NCI-H345 (cell line): ENCODE measurements around the gene DIRAS1.
A peak's percentile ranks its signal among the peaks of the same experiment; 100 is the strongest.

Experiments
- DNase-seq: peaks from one replicate; lab custom pipeline; 2025; lab: John Stamatoyannopoulos, UW

The DIRAS1 gene

DNA sequence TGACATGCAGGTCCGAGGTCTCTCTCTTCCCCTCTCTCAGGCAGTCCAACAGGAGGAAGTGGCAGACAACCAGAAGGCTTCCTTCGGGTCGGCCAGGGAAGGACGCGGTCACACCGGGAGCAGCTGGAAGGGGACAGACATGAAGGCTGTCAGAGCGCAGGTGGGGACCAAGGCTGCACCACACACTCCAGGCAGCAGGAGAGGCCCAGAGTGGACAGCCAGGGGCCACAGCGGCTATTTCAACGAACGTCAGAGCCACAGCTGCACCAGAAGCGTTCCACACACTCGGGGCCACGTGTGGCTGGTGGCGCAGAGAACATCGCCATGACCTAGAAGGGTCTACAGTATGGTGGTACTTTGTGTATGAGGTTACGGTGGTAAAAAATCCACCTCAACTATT is 34.6 kb upstream of the DIRAS1 start:
- no peak for DNase-seq

DNA sequence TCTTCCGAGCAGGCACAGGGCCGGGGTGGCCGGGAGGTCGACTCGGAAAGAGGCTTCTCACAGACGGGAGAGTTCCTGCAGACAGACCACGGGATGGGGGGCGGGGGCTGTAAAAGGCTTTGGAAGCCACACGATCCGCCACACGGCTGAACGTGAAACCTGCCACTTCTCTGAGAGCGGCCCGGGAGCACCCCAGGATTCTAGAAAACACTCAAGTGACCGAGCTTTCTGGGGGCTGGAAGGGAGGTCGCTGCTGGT is 34.2 kb upstream of the DIRAS1 start:
- no peak for DNase-seq

DNA sequence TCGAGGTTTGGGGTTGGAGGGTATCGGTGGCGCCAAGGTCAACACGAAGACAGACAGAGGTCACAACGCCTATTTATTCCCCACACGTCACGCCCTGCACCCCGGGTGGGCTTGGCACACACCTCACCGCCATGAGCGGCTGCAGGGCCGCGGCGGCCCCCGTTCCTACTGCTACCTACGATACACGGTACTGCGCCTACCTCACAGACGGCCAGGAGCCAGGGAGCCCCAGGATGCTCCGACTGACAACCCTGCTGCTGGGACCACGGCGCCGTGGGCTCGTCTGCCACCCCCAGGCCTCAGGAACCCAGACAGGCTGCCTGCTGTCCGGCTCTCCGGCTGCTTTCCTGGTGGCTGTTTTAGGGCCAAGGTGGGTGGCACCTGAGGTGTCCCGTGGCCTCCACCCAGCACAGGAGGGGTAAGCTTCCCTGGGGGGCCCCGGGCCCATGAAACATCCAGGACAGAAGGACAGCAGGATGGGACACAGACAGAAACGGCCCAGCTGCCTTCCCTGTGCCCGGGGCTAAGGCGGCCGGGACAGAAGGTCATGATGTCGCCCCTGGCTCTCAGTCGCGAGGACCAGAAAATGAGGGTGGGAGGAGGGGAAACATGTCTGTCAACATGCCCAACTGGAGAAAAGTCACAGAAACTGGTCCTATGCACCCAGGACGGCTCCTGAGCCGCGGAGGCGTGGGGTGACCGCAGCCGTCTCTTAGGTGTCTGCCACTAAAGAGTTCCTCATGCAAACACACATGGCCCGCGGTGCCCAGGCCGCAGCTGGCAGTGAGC is 33.7 kb upstream of the DIRAS1 start:
- no peak for DNase-seq

DNA sequence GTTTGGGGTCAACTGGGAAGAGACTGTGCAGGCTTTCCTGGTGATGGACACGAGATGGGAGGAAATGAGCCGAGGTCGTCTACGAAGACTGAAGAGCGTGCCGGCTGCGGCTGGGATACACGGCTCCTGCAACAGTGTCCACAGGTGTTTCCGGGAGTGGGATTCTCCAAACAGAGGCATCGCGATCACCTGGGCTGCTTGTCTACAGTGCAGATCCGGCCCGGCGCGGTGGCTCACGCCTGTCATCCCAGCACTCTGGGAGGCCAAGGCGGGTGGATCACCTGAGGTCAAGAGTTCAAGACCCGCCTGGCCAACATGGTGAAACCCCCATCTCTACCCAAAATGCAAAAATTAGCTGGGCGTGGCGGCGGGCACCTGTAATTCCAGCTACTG is 30.3 kb upstream of the DIRAS1 start:
- no peak for DNase-seq

DNA sequence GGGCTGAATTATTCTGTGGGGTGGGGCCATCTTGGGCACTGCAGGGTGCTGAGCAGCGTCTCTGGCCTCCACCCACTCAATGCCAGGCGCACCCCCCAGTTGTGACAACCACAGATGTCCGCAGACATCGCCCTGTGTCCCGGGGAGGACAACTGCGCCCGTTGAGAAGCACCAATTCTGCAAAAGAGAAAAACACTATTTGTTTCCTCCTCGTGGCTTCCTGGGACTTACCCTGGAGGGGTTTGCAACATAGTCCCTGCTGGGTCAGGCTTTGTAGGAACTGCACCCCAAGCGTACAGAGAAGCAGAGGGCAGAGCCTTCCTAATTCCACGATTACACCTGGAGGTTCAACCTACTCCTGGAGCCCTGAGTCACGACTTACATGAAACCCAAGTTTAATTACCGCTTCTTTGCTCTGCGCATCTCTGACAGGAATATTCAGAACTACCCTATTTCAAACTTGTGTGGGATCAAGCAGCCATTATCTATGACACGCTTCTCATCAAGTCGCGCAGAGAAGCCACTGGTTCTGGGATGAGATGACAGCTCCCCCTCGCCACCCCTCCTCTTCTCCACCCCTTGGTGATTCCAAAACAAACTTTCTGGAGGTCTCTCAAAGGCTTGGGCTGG is 29.8 kb upstream of the DIRAS1 start:
- no peak for DNase-seq

DNA sequence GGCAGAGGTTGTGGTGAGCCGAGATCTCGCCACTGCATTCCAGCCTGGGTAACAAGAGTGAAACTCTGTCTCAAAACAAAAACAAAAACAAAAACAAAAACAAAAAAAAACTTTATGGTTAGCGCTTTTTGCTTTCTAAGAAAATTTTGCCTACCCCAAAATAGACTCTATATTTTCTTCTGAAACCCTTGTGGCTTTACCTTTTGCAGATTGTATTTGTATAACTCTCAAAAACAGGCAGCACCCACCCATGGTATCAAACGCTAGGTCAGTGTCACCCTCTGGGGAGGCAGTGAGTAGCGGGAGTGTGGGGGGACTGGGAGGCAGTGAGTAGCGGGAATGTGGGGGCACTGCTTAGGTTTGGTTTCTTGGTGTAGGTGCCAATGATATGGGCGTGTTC is 26.2 kb upstream of the DIRAS1 start:
- DNase-seq = no peak

DNA sequence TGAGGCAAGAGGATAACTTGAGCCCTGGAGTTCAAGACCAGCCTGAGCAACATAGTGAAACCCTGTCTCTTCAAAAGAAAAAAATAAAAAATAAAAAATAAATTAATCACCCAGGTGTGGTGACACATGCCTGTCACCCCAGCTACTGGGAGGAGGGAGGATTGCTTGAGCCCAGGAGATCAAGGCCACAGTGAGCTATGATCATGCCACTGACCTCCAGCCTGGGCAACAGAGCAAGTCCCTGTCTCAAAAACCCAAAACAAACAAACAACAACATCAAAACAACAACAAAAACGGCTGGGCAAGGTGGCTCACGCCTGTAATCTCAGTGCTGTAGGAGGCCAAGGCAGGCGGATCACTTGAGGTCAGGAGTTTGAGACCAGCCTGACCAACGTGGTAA is 22.9 kb upstream of the DIRAS1 start:
- no peak for DNase-seq

DNA sequence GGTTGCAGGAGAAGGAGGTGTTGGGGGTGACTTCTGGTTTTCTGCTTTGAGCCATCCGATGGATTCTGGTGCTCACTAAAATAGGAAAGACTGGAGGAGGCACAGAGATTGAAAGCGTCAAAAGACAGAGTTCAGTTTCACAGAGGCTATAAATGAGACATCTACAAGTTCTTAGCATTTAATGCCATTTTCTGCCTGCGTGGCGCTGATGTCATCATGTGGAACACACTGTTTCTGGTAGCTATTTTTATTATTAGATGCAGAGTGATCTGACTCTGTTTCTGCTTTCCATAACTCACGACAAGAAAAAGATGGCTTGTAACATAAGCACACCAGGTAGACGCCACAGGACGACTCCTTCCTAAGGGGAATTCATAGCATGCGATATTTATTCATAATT is 21.9 kb upstream of the DIRAS1 start:
- no peak for DNase-seq

DNA sequence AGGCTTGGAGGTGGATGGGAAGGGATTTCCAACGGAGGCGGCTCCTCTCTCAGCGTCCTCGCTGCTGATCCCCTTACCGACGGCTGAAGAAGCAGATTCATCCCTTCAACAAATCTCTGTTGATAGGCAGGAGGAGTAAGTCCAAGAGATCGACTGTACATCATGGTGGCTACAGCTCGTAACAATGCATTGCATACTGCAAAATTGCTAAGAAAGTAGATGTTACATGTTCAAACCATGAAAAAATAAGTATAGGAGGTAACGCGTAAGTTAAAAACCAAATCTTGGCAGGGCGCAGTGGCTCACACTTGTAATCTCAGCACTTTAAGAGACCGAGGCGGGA is 19.1 kb upstream of the DIRAS1 start:
- DNase-seq = no peak

DNA sequence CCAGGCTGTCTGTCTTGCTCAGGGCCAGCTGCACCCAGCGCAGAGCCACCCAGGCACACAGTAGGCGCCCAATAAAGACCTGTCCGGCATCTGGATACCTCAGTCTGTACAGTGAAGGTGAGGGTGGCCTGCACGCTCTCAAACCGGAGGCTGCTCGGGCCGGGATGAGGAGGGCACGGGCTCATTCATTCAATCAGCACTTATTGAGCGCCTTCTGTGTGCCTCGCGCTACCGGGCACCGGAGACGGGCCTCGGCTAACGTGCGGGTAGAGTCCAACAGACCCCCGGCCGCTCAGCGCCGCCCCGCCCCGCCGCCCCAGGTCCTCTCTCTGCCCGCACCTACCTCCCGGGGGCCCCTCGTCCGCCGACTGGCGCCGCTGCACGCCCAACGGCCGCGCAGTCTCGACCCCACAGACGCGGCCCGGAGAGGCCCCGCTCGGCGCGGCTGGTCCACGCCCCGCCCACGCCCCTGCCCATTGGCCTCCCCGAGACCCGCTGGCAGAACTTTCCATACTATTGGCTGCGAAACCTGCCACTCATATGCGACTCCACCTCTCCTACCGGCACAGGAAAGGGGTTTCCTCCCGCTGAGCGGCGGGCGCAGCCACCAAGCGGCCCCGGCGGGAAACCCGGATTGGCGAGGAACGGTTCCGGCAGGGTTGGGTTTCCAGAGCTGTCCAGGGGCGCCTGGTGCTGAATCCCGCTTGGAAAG is 18.6 kb upstream of the DIRAS1 start, which contains the start of gene SLC39A3:
Gene SLC39A3, minus strand, starts transcription at position 416 of the 712 bp plus-strand sequence. CDS start 2,760 bp downstream, outside the sequence.
- DNase-seq = peak; percentile 98

DNA sequence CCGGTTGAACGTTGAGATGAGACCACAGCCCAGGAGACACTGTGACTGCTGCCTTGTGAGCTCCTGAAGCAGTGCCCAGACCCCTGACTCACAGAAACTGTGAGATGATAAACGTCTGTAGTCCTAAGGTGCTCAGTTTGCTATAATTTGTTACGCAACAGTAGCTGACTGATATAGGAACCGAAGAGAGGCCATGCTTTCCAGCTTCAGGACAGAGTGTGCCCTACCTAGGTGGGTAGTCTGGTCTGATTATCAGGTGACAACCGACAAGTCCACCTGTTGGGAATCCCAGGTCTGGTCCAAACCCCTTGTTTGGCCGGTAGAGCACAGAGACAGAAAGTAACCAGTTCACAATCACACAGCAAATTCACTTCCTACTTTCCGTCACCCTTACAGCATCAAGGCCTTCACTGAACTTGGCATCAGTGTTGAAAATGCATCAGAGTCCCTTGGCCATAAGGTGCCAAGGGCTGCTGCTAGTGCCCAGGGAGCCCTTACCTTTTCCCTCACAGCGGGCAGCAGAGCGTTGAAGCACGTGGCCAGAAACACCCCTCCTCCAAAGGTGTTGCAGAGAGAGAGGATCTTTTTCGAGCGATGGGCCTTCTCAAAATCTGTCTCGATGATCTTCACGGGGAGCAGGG is 15.5 kb upstream of the DIRAS1 start:
- no peak for DNase-seq

DNA sequence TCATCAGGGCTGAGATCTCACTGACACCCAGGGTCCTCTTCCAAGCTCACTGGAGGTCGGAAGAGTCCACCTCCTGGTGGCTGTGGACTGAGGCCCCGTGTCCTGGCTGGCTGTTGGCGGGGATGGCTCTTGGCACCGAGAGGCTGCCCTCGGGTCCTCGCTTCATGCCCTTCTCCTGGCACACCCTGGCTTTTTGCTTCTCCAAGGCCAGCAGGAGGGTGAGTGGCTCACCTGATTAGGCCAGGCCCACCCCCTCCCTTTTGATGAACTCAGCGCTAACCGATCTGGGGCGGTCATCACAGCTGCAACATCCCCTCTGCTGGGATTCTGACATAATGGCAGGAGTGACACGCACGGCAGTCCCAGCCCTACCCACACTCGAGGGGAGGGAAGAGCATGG is 14.2 kb upstream of the DIRAS1 start:
- no peak for DNase-seq

DNA sequence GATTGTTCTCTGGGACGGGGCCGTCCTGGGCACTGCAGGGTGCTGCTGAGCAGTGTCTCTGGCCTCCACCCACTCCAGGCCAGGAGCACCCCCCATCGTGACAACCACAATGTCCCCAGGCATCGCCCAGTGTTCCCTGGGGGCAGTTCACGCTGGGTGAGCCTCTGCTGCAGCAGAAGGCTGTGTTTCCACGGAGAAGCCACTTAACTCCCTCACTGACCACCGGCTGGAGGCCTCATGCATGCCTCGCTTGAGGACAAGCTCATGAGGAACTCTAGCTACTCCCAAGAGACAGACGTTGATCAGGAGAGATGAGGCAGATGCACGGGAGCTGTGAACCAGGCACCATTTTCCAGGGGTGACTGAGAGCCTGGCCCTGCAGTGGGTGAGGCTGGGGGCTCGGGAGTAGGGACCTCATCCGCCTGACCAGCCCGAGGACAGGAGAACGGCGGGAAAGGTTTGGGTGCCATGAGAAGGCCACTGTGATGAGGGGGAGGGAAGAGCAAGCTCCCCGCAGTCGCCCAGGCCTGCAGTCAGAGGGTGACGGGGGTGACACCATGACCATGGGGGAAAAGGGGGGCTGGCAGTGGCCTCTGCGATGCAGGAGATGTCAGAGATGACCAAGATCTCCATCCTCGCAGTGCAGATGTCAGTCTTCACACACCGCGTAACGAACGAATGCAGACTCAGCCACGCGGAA is 13.6 kb upstream of the DIRAS1 start:
- DNase-seq = no peak

DNA sequence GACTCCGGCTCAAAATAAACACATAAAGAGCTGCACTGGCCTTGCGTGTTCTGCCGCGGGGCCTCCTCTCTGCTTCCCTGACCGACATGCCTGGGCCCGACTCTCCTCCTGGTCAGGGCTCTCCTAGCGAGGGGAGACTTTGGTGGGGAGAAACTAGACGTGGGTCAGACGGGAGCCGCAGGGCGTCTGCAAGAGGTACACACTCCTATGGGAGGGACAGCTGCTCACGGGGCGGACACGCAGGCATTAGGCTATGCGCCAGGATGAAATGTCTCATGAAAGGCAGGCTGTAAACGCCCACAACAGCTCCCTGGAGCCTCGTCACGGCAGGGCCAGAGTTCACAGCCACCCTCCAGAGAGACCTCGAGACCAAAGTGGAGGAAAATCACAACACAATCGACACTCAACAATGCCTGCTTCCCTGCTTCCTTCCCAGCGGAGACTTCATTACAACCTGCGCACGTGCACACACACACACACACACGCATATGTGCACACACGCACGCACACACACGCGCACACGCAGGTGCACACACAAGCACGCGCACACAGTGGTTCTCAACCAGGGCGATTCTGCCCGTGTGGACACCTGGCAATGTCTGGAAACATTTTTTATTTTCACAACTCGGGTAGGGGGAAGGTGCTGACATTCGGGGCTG is 12.9 kb upstream of the DIRAS1 start:
- no peak for DNase-seq

DNA sequence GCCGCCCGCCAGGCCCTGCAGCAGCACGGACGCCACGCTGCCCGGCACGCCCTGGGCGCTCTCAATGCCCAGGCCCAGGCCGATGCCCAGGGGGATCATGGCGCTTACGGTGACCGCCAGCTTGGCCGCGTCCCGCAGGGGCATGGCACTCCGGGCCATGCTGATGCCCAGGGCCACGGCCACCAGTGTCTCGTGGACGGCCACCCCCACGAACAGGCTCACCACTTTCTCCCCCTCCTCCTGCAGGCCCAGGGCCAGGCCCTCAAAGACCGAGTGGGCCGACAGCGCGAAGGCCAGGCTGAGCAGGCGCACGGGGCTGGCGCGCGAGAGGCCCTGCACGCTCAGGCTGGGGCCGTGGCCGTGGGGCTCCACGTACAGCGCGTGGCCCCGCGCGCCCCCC is 11.7 kb upstream of the DIRAS1 start:
- no peak for DNase-seq

DNA sequence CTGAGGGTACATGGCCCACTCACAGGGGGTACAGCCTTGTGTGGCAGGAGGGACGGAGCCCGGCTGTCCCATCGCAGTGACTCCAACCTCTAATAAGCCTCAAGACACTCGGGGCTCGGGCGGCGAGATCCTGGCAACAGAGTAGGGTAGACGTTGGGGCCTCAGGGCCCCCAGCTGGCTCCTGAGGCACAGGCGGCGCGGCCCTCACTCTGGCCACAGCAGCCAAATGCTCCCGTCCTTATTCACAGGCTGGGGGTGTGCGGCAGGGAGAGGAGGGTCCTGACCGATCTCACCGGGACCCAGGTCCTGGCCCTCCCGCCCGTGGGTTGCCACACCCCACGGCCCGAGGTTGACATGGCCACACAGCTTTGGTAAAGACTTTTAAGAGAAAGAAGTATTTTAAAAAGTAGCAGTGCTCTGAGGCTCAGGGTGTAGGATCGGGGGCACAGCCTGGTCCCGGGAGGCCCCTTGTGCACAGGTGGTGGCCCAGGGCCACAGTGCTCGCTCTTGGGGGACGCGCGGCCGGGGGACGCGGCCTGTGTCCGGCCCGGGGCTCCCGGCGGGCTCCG is 11.1 kb upstream of the DIRAS1 start:
- DNase-seq = no peak

DNA sequence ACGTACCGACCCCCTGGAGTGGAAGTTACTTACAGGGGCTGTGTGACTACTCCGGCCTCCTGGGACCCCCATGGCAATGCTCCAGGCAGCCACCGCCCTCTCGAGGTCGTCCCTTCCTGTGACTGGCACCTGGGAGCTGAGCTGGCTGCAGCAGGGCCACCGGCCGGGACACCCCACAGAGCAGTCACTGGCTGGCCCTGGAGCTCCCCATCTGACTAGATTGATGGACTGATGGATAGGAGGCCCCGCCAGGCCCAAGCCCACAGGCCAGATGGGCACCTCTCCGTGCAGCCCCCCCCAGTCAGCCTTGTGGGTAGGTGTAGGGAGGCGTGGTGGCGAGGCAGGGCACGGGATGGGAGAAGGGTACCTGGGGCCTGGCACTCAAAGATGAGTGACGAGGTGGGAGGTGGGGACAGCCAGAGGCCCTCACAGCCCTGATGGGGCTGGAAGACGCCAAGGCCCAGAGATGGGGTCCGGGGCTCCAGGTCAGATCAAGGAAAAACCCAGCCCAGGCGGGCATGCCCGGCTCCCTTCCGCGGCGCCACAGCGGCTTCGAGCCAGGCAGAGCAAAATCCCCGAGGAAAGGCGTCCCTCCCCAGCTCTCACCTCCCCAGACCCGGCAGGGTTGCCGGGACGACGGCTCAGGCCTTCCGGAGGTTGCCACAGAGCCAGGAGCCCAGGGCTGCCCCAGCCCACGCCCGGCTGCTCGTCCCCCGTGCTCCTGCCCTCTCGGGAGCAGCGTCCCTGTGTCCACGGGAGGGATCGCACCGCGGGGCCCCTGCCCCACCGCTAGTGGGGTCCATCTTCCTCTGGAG is 10.2 kb upstream of the DIRAS1 start:
- DNase-seq = no peak

DNA sequence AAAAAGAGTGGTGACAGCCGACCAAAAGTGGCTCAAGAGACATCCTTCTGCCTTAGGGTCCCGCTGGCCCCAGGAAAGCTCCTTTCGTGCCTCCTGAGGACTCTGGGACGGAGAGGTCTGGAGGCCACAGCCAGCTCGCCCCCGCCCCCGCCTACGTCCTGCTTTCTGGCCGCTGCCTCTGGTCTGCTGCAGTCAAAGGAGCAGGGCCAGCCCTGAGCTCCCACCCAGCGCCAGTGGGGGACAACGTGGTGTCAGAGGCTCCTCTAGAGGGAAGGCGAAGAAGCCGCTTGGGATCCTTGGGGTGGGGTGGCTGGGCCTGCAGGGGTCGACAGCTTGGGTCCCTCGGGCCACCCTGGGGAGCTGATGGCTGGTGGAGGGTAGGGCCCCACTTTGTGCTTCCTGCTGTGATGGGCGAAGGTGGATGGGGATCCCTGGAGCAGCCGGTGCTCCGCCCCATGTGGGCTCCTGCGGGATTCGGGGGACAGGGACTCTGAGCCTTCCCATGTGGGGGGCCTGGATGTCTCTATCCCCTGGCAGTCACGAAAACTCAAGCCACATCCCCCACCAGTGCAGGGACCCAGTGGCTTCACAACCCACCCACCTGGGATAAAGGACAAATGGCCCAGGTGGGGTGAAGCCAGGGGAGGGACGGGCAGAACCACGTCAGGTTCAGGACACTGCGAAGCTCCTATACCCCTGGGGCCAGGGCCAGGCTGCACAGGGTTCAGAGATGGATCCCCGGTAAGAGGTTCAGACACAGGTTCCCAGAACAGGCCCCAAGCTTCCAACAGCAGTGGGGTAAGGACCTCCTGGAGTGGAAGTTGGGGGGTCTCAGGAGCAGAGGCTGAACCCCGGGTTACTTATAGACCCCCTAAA is 9.0 kb upstream of the DIRAS1 start:
- DNase-seq = no peak

DNA sequence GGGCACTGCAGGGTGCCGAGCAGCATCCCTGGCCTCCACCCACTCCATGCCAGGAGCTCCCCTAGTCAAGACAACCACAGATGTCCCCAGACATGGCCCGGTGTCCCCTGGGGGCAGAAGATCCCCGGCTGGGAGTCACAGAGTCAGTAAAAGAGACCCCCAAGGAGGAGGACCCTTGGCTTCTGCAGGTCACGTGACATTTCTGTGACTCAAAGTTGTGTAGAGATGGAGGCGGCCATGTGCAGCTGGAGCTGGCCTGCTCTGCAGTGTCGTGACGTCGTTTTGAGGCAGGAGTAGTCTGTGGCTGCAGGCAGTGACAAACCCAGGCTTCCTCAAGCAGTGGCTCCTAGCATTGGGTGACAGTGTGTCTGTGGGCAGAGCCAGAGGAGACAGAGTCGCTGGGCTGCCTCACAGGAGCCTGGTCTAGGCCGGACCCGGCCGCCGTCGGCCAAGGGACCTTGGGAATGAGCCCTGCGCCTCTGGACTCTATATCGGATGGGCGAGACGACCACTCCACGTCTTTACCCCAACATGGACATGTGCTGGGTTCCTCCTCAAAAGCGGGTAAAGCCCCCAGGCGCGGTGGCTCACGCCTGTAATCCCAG is 7.7 kb upstream of the DIRAS1 start:
- DNase-seq = no peak
